Liver (tissue), 9 donors: ENCODE measurements around the gene DHX35. TPM values are rescaled to one million over a fixed set of nuclear protein-coding genes. Genes with fewer than 3 reads are reported as not detected.

Source experiments
- DNase-seq: peaks from one replicate; pipeline ENCODE4 v3.0.0-alpha.2; 2017; ENCODE audit warnings: low spot score
- H3K27ac ChIP-seq, 2 donors: one replicate each; pipeline ENCODE4 v1.7.0; 2013; ENCODE audit warnings: inconsistent platforms in 2 of 2, low read length in 2 of 2, control low read depth in 1 of 2, low read depth in 1 of 2, mild to moderate bottlenecking in 1 of 2
- H3K27me3 ChIP-seq, 4 donors: one replicate each; pipeline versions ENCODE4 v1.6.1 to v1.7.0; 2013; ENCODE audit warnings: low read length in 3 of 4, inconsistent platforms in 1 of 4, mild to moderate bottlenecking in 1 of 4, moderate library complexity in 1 of 4; ENCODE audit not compliant: control insufficient read depth in 4 of 4, insufficient read depth in 4 of 4
- H3K36me3 ChIP-seq, 4 donors: one replicate each; pipeline versions ENCODE4 v1.6.1 to v1.7.0; 2013; ENCODE audit warnings: low read length in 3 of 4, mild to moderate bottlenecking in 3 of 4, low read depth in 1 of 4, moderate library complexity in 1 of 4; ENCODE audit not compliant: control insufficient read depth in 4 of 4, insufficient read depth in 3 of 4
- H3K4me1 ChIP-seq, 4 donors: one replicate each; pipeline versions ENCODE4 v1.6.1 to v1.7.0; 2013; ENCODE audit warnings: low read length in 3 of 4, mild to moderate bottlenecking in 3 of 4, moderate library complexity in 1 of 4; ENCODE audit not compliant: control insufficient read depth in 4 of 4, insufficient read depth in 4 of 4
- H3K4me3 ChIP-seq, 3 donors: one replicate each; pipeline versions ENCODE4 v1.6.1 to v1.7.0; 2013; ENCODE audit warnings: low read length in 3 of 3, control low read depth in 1 of 3, low read depth in 1 of 3, mild to moderate bottlenecking in 1 of 3
- H3K9ac ChIP-seq, 2 donors: one replicate each; pipeline ENCODE4 v1.7.0; 2013; ENCODE audit warnings: low read length in 2 of 2, mild to moderate bottlenecking in 2 of 2, moderate library complexity in 2 of 2, control low read depth in 1 of 2, low read depth in 1 of 2
- H3K9me3 ChIP-seq, 4 donors: one replicate each; pipeline versions ENCODE4 v1.6.1 to v1.7.0; 2013; ENCODE audit warnings: low read length in 3 of 4; ENCODE audit not compliant: control insufficient read depth in 4 of 4
- ATF3 ChIP-seq: IDR thresholded peaks from 2 replicates; pipeline ENCODE4 v1.6.1; 2016; ENCODE audit warnings: antibody characterized with exemption
- CTCF ChIP-seq: fragments of 150-350 bp; IDR thresholded peaks from 2 replicates; pipeline ENCODE4 v1.5.1; 2017; ENCODE audit warnings: improper control_type of control experiment, low read depth, low read length; ENCODE audit not compliant: missing input control
- EGR1 ChIP-seq, 2 donors: IDR thresholded peaks; 2 replicates each; pipeline ENCODE4 v1.6.1; 2016 to 2018; ENCODE audit warnings: antibody characterized with exemption in 2 of 2, low read depth in 2 of 2
- FOXA1 ChIP-seq: IDR thresholded peaks from 2 replicates; pipeline ENCODE4 v1.6.1; 2016; ENCODE audit warnings: antibody characterized with exemption
- FOXA2 ChIP-seq: IDR thresholded peaks from 2 replicates; pipeline ENCODE4 v1.6.1; 2016; ENCODE audit warnings: antibody characterized with exemption
- GABPA ChIP-seq, 2 donors: IDR thresholded peaks in 1 of 2; conservative IDR thresholded peaks in 1 of 2; 2 replicates each; pipeline ENCODE4 v1.6.1; 2016; ENCODE audit warnings: antibody characterized with exemption in 2 of 2, mild to moderate bottlenecking in 1 of 2, moderate library complexity in 1 of 2
- HNF4A ChIP-seq, 2 donors: conservative IDR thresholded peaks; 2 replicates each; pipeline ENCODE4 v1.6.1; 2016; ENCODE audit warnings: antibody characterized with exemption in 2 of 2, mild to moderate bottlenecking in 2 of 2
- HNF4G ChIP-seq: IDR thresholded peaks from 2 replicates; pipeline ENCODE4 v1.6.1; 2016; ENCODE audit warnings: antibody characterized with exemption
- JUND ChIP-seq, 2 donors: IDR thresholded peaks; 2 replicates each; pipeline ENCODE4 v1.6.1; 2016; ENCODE audit warnings: antibody characterized with exemption in 2 of 2
- MAX ChIP-seq: IDR thresholded peaks from 2 replicates; pipeline ENCODE4 v1.6.1; 2016; ENCODE audit warnings: antibody characterized with exemption
- NR2F2 ChIP-seq: IDR thresholded peaks from 2 replicates; pipeline ENCODE4 v1.6.1; 2016; ENCODE audit warnings: antibody characterized with exemption
- RAD21 ChIP-seq, 2 donors: IDR thresholded peaks; 2 replicates each; pipeline ENCODE4 v1.6.1; 2016; ENCODE audit warnings: antibody characterized with exemption in 2 of 2, mild to moderate bottlenecking in 2 of 2
- REST ChIP-seq: IDR thresholded peaks from 2 replicates; pipeline ENCODE4 v1.6.1; 2016; ENCODE audit warnings: antibody characterized with exemption, mild to moderate bottlenecking
- RXRA ChIP-seq, 2 donors: IDR thresholded peaks; 2 replicates each; pipeline ENCODE4 v1.6.1; 2017 to 2018; ENCODE audit warnings: antibody characterized with exemption in 2 of 2, mild to moderate bottlenecking in 1 of 2
- SP1 ChIP-seq: IDR thresholded peaks from 2 replicates; pipeline ENCODE4 v1.6.1; 2018; ENCODE audit warnings: antibody characterized with exemption, mild to moderate bottlenecking
- TAF1 ChIP-seq: conservative IDR thresholded peaks from 2 replicates; pipeline ENCODE4 v1.6.1; 2016; ENCODE audit warnings: antibody characterized with exemption, mild to moderate bottlenecking
- YY1 ChIP-seq: IDR thresholded peaks from 2 replicates; pipeline ENCODE4 v1.6.1; 2016; ENCODE audit warnings: antibody characterized with exemption, mild to moderate bottlenecking
- ZBTB33 ChIP-seq: IDR thresholded peaks from 2 replicates; pipeline ENCODE4 v1.6.1; 2016; ENCODE audit warnings: antibody characterized with exemption
- WGBS: extraction: QIAGEN DNeasy Blood & Tissue Kit; methylation state at CpG from one replicate; pipeline ENCODE4 v1.1.7; 2013; 5-methylcytosine and 5-hydroxymethylcytosine counted together
- polyA plus RNA-seq, 2 donors: library from polyadenylated mRNA; stranded (reverse) in 1 of 2; unstranded in 1 of 2; fragments of 200-250 nt in 1 of 2; fragments of >200 nt in 1 of 2; fragmentation: Nextera tagmentation in 1 of 2; extraction: Ambion mirVana in 1 of 2; gene quantifications; one replicate each; pipeline versions ENCODE4 v1.2.1 to v1.2.3, GENCODE V29; 2013 to 2015
- total RNA-seq, 2 donors: library from RNA; depleted of rRNA; stranded (reverse); fragments of >200 nt; gene quantifications; one replicate each; pipeline ENCODE4 v1.2.3, GENCODE V29; 2014
- donor health status: healthy.
- donor health status: healthy.
- donor health status: healthy.
- donor health status: healthy.
- donor health status: healthy.

DHX35 gene
- 10 to 100 TPM in 1 of 2 donors, 1 to 10 TPM in 1; 5.8 to 10.6 TPM for total RNA-seq
- 1 to 10 TPM; 2.7 to 3.8 TPM for polyA plus RNA-seq

- H3K4me3 ChIP-seq = peak within 1 kb of the TSS; percentile 90 to 96 (median 96)
- H3K36me3 ChIP-seq = no peaks in the 10 kb centered on the region
- H3K27ac ChIP-seq = peak within 1 kb of the TSS; percentile 86 to 87
- peaks cover 2 to 20% (median 17%) of the 10 kb centered on the region in 4 donors for H3K4me1 ChIP-seq
- peak within 1 kb of the TSS; percentile 81 to 89 for H3K9ac ChIP-seq
- under 1% methylated on average over 70 of the region's 70 CpGs for WGBS
- peak; percentile 99 for DNase-seq
- no peaks in the 10 kb centered on the region for H3K27me3 ChIP-seq
- H3K9me3 ChIP-seq = no peaks in the 10 kb centered on the region
- TF ChIP-seq ZBTB33 (no peak), MAX (no peak), RXRA (IDR thresholded peaks at IDR 0.05) (peak; percentile 25 to 49), HNF4A (conservative IDR thresholded peaks at IDR 0.05) (no peak), RAD21 (IDR thresholded peaks at IDR 0.05) (peak; percentile 70 to 78), REST (peak; percentile 44), TAF1 (no peak), NR2F2 (no peak), EGR1 (IDR thresholded peaks at IDR 0.05; ENCODE audit: low read depth in 2 of 2) (peak; percentile 94 to 97), FOXA2 (no peak), GABPA (IDR thresholded peaks at IDR 0.05 in 1 of 2, conservative IDR thresholded peaks at IDR 0.05 in 1 of 2) (no peak), FOXA1 (no peak), YY1 (peak; percentile 98), ATF3 (no peak), CTCF (peak; percentile 32), SP1 (peak; percentile 78), HNF4G (no peak), JUND (IDR thresholded peaks at IDR 0.05) (no peak)
Measured at GRCh38 chr20:38962044-38962927, at the start of gene DHX35. DHX35 (plus strand) TSS chr20:38962344; CDS start chr20:38962368, 24 bp downstream.
